Measurements from ENCODE around the gene PLXDC1. TPM values are rescaled to one million over a fixed set of nuclear protein-coding genes. Genes with fewer than 3 reads are reported as not detected.

Gene PLXDC1
- total and polyA plus RNA-seq, 10 donors = 2.9 to 11.2 (median 4.5) TPM

GRCh38 chr17:39178536-39178935 is 27.1 kb upstream of the PLXDC1 start:
- TF ChIP-seq POLR2A (IDR thresholded peaks at IDR 0.05) = no peak
- TF ChIP-seq POLR2AphosphoS5 (IDR thresholded peaks at IDR 0.05) = no peak
- no peak for TF ChIP-seq CTCF (IDR thresholded peaks at IDR 0.05 in 8 of 11, conservative IDR thresholded peaks at IDR 0.05 in 3 of 11)
- H3K9me3 ChIP-seq = no peaks in the 10 kb centered on the region
- intact Hi-C loops (cut with DNase I; ENCODE audit: low total_unique reads) = no loop called here
- whole genome bisulfite sequencing, 5 donors = 84 to 92% (median 87%) methylated on average over 4 of the region's 4 CpGs
- H3K36me3 ChIP-seq = peaks cover 0 to 74% (median 9%) of the 10 kb centered on the region in 6 donors
- no peak for DNase-seq
- H3K27me3 ChIP-seq (replicated peaks in 1 of 7) = peaks cover 0 to 12% (median 0%) of the 10 kb centered on the region in 7 donors
- peaks cover 0 to 15% (median 9%) of the 10 kb centered on the region in 6 donors for H3K4me1 ChIP-seq
- H3K27ac ChIP-seq = no peak overlapping the region
- no peak overlapping the region for H3K4me3 ChIP-seq

GRCh38 chr17:39177256-39177655 is 25.8 kb upstream of the PLXDC1 start:
- 88 to 94% (median 92%) methylated on average over 11 to 12 of the region's 12 CpGs for WGBS, 5 donors
- no peak for DNase-seq
- H3K27me3 ChIP-seq (replicated peaks in 1 of 7) = peaks cover 0 to 21% (median 0%) of the 10 kb centered on the region in 7 donors
- peaks cover 0 to 63% (median 5%) of the 10 kb centered on the region in 6 donors for H3K36me3 ChIP-seq
- no peak for TF ChIP-seq POLR2AphosphoS5 (IDR thresholded peaks at IDR 0.05)
- no peak for TF ChIP-seq POLR2A (IDR thresholded peaks at IDR 0.05)
- TF ChIP-seq CTCF (IDR thresholded peaks at IDR 0.05 in 8 of 11, conservative IDR thresholded peaks at IDR 0.05 in 3 of 11) = no peak
- H3K4me3 ChIP-seq = no peak overlapping the region
- peaks cover 0 to 15% (median 9%) of the 10 kb centered on the region in 6 donors for H3K4me1 ChIP-seq
- no peaks in the 10 kb centered on the region for H3K9me3 ChIP-seq
- intact Hi-C loops (cut with DNase I; ENCODE audit: low total_unique reads) = no loop called here
- no peak overlapping the region for H3K27ac ChIP-seq

- Histone ChIP-seq H3K27me3 (replicated peaks in 1 of 7) (peaks cover 0 to 21% (median 0%) of the 10 kb centered on the region in 7 donors), H3K36me3 (peaks cover 0 to 47% (median 5%) of the 10 kb centered on the region in 6 donors), H3K9me3 (no peaks in the 10 kb centered on the region), H3K27ac (no peak overlapping the region), H3K4me3 (no peak overlapping the region), H3K4me1 (peaks cover 0 to 15% (median 9%) of the 10 kb centered on the region in 6 donors)
- 61 to 85% (median 66%) methylated on average over 10 of the region's 10 CpGs for WGBS, 5 donors
- intact Hi-C loops (cut with DNase I; ENCODE audit: low total_unique reads) = no loop called here
- DNase-seq = no peak
- TF ChIP-seq POLR2AphosphoS5 (IDR thresholded peaks at IDR 0.05) (no peak), POLR2A (IDR thresholded peaks at IDR 0.05) (no peak), CTCF (IDR thresholded peaks at IDR 0.05 in 8 of 11, conservative IDR thresholded peaks at IDR 0.05 in 3 of 11) (no peak)
Measured at GRCh38 chr17:39175695-39176093, 24.3 kb upstream of the PLXDC1 start.

- H3K36me3 ChIP-seq = peaks cover 0 to 41% (median 5%) of the 10 kb centered on the region in 6 donors
- WGBS, 5 donors = 53 to 59% (median 56%) methylated on average over 28 to 35 of the region's 35 CpGs
- no peak overlapping the region for H3K27ac ChIP-seq
- H3K27me3 ChIP-seq (replicated peaks in 1 of 7) = peaks cover 0 to 21% (median 0%) of the 10 kb centered on the region in 7 donors
- peaks cover 0 to 15% (median 9%) of the 10 kb centered on the region in 6 donors for H3K4me1 ChIP-seq
- TF ChIP-seq CTCF (IDR thresholded peaks at IDR 0.05 in 8 of 11, conservative IDR thresholded peaks at IDR 0.05 in 3 of 11) = peak; percentile 53 to 93 (median 83)
- TF ChIP-seq POLR2A (IDR thresholded peaks at IDR 0.05) = no peak
- TF ChIP-seq POLR2AphosphoS5 (IDR thresholded peaks at IDR 0.05) = peak in 2 of 3 donors; percentile 20 to 42
- DNase-seq = peak; percentile 92
- intact Hi-C loops (cut with DNase I; ENCODE audit: low total_unique reads) = loop anchor here (5.0 kb wide), 1 partner anchor 193 kb away; no protein-coding TSS in a partner anchor
- peak overlapping the region in 1 of 8 donors; percentile 27 for H3K4me3 ChIP-seq
- no peaks in the 10 kb centered on the region for H3K9me3 ChIP-seq
Measured at GRCh38 chr17:39174920-39175694, 23.7 kb upstream of the PLXDC1 start.
